HL-60 (cell line): ENCODE data around the gene SKP1.

Experiments
- DNase-seq, 2 experiments: peaks; one replicate each; pipeline ENCODE4 v3.0.0-alpha.2; 2010 to 2020; ENCODE audit warnings: low read depth in 1 of 2, low spot score in 1 of 2
- H3K27ac ChIP-seq: fragments of 250-450 bp; sonication (Bioruptor Pico); replicated peaks from 2 replicates; pipeline ENCODE4 v1.5.1; 2020; ENCODE audit warnings: mild to moderate bottlenecking, moderate library complexity
- H3K27me3 ChIP-seq: fragments of 250-450 bp; sonication (Bioruptor Pico); 2 replicates; pipeline ENCODE4 v1.5.1; 2021; ENCODE audit warnings: mild to moderate bottlenecking, moderate library complexity; ENCODE audit not compliant: insufficient read depth, poor library complexity, severe bottlenecking
- H3K4me3 ChIP-seq: replicated peaks from 2 replicates; pipeline ENCODE4 v1.5.1; 2011; ENCODE audit warnings: mild to moderate bottlenecking, control low read depth, low read length; ENCODE audit not compliant: insufficient read depth
- GABPA ChIP-seq: IDR thresholded peaks from 2 replicates; pipeline ENCODE4 v1.6.1; 2012; ENCODE audit warnings: low read depth
- POLR2AphosphoS5 ChIP-seq: IDR thresholded peaks from 2 replicates; pipeline ENCODE4 v1.6.1; 2012; ENCODE audit warnings: low read depth
- SPI1 ChIP-seq: IDR thresholded peaks from 2 replicates; pipeline ENCODE4 v1.6.1; 2012; ENCODE audit warnings: low read depth, mild to moderate bottlenecking, borderline replicate concordance
- TF ChIP-seq, protein P1 (sequence below): IDR thresholded peaks from one replicate; pipeline ENCODE4 v1.5.1; 2011; ENCODE audit warnings: low read length, control low read depth, inconsistent platforms; ENCODE audit not compliant: insufficient read depth
- TF ChIP-seq, protein P2 (sequence below): IDR thresholded peaks from 2 replicates; pipeline ENCODE4 v1.6.1; 2012; ENCODE audit warnings: low read depth; ENCODE audit not compliant: insufficient replicate concordance

The SKP1 gene

DNA sequence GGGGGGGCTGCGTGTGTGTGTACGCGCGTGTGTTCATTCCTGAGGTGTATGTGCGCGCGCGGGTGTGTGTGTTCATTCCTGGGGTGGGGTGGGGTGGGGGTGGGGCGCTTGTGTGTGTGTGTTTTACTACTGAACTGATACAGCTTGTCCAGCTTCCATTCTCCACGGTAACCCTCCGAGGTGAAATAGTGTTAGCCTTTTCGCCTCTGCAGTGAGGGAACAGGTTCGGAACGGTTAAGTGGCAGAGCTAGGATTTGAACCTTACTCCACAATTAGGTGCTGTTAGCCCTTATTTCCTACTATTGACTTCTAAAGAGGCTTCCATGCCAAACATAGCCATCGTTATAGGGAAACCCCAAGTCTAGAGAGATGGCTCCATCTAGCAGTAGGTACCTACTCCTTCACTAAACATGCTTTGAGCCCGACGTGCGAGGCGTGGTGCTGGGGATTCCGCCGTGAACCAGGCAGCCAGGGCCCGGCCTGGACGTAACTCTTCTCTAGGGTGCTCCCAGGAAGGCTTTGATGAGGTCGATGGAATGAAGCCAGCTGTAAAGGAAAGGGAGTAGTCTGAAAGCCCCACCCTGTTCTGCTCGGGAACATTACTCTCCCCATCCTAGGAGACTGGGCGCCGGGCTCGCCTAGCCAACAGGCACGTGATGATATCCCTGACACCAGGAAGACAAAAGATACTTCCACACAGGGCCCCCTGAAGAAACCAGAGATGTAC, 782 bp upstream of the SKP1 start:
- Histone ChIP-seq H3K27ac (peak overlapping the region; percentile 97), H3K27me3 (no peaks in the 10 kb centered on the region), H3K4me3 (peak overlapping the region; percentile 71)
- TF ChIP-seq GABPA, result no peak
- TF ChIP-seq, protein P1, sequence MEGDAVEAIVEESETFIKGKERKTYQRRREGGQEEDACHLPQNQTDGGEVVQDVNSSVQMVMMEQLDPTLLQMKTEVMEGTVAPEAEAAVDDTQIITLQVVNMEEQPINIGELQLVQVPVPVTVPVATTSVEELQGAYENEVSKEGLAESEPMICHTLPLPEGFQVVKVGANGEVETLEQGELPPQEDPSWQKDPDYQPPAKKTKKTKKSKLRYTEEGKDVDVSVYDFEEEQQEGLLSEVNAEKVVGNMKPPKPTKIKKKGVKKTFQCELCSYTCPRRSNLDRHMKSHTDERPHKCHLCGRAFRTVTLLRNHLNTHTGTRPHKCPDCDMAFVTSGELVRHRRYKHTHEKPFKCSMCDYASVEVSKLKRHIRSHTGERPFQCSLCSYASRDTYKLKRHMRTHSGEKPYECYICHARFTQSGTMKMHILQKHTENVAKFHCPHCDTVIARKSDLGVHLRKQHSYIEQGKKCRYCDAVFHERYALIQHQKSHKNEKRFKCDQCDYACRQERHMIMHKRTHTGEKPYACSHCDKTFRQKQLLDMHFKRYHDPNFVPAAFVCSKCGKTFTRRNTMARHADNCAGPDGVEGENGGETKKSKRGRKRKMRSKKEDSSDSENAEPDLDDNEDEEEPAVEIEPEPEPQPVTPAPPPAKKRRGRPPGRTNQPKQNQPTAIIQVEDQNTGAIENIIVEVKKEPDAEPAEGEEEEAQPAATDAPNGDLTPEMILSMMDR, result no peak
- TF ChIP-seq POLR2AphosphoS5, result no peak
- TF ChIP-seq SPI1, result no peak
- TF ChIP-seq, protein P2, sequence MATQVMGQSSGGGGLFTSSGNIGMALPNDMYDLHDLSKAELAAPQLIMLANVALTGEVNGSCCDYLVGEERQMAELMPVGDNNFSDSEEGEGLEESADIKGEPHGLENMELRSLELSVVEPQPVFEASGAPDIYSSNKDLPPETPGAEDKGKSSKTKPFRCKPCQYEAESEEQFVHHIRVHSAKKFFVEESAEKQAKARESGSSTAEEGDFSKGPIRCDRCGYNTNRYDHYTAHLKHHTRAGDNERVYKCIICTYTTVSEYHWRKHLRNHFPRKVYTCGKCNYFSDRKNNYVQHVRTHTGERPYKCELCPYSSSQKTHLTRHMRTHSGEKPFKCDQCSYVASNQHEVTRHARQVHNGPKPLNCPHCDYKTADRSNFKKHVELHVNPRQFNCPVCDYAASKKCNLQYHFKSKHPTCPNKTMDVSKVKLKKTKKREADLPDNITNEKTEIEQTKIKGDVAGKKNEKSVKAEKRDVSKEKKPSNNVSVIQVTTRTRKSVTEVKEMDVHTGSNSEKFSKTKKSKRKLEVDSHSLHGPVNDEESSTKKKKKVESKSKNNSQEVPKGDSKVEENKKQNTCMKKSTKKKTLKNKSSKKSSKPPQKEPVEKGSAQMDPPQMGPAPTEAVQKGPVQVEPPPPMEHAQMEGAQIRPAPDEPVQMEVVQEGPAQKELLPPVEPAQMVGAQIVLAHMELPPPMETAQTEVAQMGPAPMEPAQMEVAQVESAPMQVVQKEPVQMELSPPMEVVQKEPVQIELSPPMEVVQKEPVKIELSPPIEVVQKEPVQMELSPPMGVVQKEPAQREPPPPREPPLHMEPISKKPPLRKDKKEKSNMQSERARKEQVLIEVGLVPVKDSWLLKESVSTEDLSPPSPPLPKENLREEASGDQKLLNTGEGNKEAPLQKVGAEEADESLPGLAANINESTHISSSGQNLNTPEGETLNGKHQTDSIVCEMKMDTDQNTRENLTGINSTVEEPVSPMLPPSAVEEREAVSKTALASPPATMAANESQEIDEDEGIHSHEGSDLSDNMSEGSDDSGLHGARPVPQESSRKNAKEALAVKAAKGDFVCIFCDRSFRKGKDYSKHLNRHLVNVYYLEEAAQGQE, result no peak
- DNase-seq, result no peak

DNA sequence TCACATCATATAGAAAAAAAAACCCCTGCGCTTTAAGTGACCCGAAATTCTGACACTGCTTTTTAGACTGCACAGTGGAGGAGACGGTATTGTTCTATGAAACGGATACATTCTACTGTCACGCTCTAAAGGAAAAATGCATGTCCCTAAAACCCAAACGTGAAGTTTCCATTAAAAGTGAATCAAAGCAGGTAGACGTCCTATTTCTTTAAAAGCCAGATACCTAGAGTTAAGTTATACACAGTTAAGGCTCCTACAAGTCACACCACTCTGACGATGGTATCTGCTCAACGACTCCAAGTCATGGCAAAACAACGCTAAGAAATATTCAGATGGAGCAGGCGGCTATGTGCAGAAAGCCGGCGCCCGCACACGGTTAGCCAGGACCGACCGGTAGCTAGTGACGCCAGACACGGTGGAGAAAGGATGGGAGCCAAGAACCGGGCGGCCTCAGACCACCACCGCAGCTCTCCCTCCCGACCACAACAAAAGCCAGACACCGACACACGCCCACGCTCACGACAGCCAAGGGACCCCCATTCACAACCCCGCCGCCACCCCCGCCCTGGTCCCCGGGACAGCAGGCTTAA, 734 bp downstream of the SKP1 start:
- Histone ChIP-seq H3K27me3 (no peaks in the 10 kb centered on the region), H3K4me3 (peak overlapping the region; percentile 71), H3K27ac (peak overlapping the region; percentile 97)
- TF ChIP-seq GABPA (no peak), SPI1 (no peak)
- TF ChIP-seq, protein P1, result no peak
- TF ChIP-seq, protein P2, result no peak
- no peak for DNase-seq

DNA sequence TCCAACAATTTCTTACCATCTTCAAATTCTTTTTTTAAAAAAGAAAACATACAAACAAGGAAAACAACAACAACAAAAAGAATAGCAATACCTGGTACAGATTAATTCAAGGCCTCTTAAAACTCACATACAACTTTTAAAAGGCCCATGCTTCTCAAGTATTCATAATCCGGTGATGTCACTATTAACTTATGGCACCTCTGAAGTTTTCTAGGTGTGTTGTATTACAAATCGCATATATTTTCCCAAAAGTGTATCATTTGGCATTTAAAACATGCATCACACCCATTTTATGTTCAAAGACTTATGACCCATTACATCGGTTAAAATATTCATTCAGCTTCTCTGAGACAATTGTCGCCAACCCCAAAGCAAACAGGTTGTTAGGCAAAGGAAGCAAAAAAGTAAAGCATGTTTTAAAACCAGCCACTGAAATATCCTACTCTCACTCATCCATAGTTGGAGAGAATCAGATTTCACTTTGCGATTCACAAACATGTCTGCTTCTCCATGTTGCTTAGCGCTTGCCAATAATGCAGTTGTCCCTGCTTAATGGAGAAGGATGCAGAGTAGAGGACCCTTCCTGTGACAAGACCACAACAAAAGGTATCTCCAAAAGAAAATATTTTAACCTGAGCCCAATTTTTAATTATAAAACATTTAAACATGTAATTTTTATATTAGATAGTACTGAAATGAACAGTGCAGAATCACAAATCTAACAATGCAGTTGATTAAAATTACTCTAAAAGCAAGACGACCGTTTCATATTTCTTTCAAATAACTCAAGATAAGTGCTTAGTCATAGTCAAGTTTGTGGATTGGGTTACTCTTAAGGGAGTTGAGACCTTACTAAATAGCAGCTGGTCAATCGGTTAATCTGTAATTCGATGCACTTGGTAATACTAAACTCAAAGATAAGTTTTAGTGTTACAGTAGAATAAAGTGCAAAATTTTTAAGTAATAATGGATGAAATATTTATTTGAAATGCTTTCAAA, 1.6 kb downstream of the SKP1 start:
- H3K27me3 ChIP-seq, result no peaks in the 10 kb centered on the region
- H3K27ac ChIP-seq, result peak overlapping the region; percentile 97
- DNase-seq, result no peak
- TF ChIP-seq SPI1 (no peak), POLR2AphosphoS5 (no peak), GABPA (no peak)
- TF ChIP-seq, protein P2, result no peak
- TF ChIP-seq, protein P1, result no peak
- peak overlapping the region; percentile 71 for H3K4me3 ChIP-seq
